Stimulated activated CD4-positive, alpha-beta T cell treated with anti-CD3 and anti-CD28 coated beads, Interleukin-2, amount 100 ng/mL, for 48 hours (primary cell): ENCODE measurements around the gene SLC25A51.
A peak's percentile ranks its signal among the peaks of the same experiment; 100 is the strongest.
"Not testable (repeated sequence)": the region's sequence is repeated elsewhere in the genome, so short reads cannot be mapped to it uniquely, and the experiment has no call there.

ENCODE experiments used
- DNase-seq, 2 donors: peaks; one replicate each; pipeline ENCODE4 v3.0.0-alpha.2; 2020

The SLC25A51 gene

GRCh38 chr9:37899041-37899440 is 4.9 kb downstream of the SLC25A51 start:
- no peak for DNase-seq

DNA sequence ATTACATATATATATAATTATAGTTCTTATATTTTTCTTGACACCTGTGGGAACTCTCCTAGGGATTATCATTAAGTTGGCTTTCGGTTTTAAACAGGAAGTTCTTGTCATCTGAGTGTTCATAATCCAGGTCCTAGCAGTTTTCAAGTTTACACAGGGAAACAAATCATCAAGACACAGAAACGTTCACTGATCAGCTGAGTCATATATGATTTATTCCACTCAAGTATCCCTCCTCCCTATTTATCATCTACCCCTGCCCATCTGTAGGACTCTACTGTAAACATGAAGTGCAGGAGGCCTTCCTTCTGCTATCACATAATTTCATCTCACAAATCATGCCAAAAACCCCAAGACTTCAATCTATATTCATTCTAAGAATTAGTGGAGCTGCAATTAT is 6.3 kb downstream of the SLC25A51 start:
- DNase-seq = no peak

GRCh38 chr9:37892063-37892462 is 11.9 kb downstream of the SLC25A51 start:
- DNase-seq = no peak

DNA sequence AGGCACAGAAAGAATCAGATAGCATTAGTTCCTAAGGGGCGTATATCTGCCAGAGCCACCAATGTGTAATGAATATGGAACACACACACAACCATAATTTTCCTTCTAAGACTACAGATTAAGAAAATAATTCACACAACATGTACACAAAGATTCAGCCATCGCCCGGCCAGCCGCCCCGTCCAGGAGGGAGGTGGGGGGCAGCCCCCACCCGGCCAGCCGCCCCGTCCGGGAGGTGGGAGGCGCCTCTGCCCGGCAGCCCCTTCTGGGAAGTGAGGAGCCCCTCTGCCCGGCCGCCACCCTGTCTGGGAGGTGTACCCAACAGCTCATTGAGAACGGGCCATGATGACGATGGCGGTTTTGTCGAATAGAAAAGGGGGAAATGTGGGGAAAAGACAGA is 12.9 kb downstream of the SLC25A51 start:
- DNase-seq = not testable (repeated sequence)

DNA sequence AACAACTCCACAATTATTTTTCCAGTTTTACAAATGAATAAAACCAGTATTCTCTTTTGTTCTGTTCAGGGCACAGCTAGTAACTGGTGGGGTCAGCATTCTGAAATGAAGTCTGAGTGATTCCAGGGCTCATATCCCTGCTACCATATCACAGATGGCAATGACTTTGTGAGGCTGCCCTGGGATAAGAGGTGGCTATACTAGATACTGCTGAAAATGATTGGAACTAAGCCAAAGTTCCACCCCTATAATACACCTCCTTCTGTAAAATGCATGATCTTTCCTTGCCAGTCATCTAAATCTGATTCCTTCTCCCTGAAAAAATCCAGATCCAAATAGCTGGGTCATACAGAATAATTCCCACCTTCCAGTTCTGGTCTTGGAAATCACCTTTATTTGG is 14.4 kb downstream of the SLC25A51 start:
- no peak for DNase-seq

- not testable (repeated sequence) for DNase-seq
These were observed 15.8 kb downstream of the SLC25A51 start for GRCh38 chr9:37887977-37888583.

- no peak for DNase-seq
These were observed 22.9 kb downstream of the SLC25A51 start for GRCh38 chr9:37880916-37881479.

DNA sequence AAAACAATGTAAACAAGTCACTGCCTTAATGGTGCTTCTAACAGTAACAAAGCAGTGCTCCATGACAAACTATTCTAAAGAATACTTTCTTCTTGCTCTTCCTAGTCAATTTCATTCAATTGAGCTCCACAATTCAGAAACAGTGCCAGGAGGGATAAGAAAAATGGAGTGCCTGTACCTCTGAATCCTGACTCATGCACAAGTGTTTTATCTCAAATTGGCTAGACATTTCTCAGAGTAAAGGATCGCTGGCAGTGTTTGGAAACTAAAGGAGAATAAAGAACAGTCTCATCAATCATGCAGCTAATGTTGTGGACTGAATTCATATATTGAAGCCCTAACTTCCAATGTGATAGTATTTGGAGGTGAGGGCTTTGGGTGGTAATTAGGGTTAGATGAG is 27.6 kb downstream of the SLC25A51 start:
- DNase-seq = no peak

GRCh38 chr9:37873955-37874354 is 30.0 kb downstream of the SLC25A51 start:
- DNase-seq = no peak

DNA sequence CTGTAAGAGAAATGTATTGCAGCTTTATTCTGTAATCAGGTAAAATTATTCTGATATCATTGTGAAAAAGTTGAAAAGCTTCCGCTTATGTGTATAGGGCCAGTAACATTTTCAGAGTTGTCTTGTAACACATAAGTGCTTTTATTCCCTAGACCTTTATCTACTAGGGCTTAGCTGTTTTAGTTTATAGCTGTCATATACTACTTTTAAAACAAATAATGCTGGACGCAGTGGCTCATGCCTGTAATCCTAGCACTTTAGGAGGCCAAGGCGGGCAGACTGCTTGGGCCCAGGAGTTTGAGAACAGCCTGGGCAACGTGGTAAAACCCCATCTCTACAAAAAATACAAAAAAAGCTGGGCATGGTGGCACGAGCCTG is 33.1 kb downstream of the SLC25A51 start:
- DNase-seq = no peak

- no peak for DNase-seq
These were observed 33.7 kb downstream of the SLC25A51 start for GRCh38 chr9:37870081-37870798.

- DNase-seq = no peak
These were observed 41.4 kb downstream of the SLC25A51 start for GRCh38 chr9:37862530-37862929.

DNA sequence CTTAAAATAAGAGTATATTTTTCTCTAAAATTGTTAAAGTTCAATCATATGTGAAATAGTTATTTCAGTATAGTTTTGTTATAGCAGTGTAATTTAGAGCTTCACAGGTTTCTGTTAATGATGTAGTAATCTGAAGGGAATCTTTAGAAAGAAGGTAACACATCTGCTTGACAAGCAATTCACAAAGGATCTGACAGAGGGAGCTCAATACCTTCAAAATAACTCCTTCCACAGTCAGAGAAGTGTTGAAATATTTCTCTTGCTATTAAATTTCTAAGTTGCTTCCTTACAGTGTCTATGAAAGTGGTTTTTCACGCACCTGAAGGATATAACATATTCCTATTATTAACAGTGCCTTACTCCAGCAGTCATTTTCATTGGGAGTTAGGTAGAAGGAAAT is 44.9 kb downstream of the SLC25A51 start:
- DNase-seq = no peak

- DNase-seq = no peak
These were observed 47.4 kb downstream of the SLC25A51 start for GRCh38 chr9:37856551-37856950.

- DNase-seq = no peak
These were observed 51.7 kb downstream of the SLC25A51 start for GRCh38 chr9:37852222-37852621.

GRCh38 chr9:37840560-37841194 is 63.2 kb downstream of the SLC25A51 start:
- peak in 1 of 2 donors; percentile 3 for DNase-seq

- DNase-seq = no peak
These were observed 64.1 kb downstream of the SLC25A51 start for GRCh38 chr9:37839496-37840461.
